Measurements from ENCODE around the gene HSPA4L.

HSPA4L gene

GRCh38 chr4:127809173-127809800 lies 27.2 kb downstream of the HSPA4L start:
- DNase-seq (ENCODE audit: low read depth): no peak
- no peak overlapping the region for H3K4me3 ChIP-seq (ENCODE audit: low read depth, low read length)
- TF ChIP-seq CTCF (IDR thresholded peaks at IDR 0.05; ENCODE audit: low read depth, low read length, missing control alignments): peak; percentile 7

- H3K4me3 ChIP-seq (ENCODE audit: low read depth, low read length): no peak overlapping the region
- no peak for TF ChIP-seq CTCF (IDR thresholded peaks at IDR 0.05; ENCODE audit: low read depth, low read length, missing control alignments)
- no peak for DNase-seq (ENCODE audit: low read depth)
These were observed 28.4 kb downstream of the HSPA4L start for GRCh38 chr4:127810551-127810950.

- no peak for TF ChIP-seq CTCF (IDR thresholded peaks at IDR 0.05; ENCODE audit: low read depth, low read length, missing control alignments)
- H3K4me3 ChIP-seq (ENCODE audit: low read depth, low read length): no peak overlapping the region
- no peak for DNase-seq (ENCODE audit: low read depth)
These were observed 40.3 kb downstream of the HSPA4L start for GRCh38 chr4:127822430-127822829.

DNA sequence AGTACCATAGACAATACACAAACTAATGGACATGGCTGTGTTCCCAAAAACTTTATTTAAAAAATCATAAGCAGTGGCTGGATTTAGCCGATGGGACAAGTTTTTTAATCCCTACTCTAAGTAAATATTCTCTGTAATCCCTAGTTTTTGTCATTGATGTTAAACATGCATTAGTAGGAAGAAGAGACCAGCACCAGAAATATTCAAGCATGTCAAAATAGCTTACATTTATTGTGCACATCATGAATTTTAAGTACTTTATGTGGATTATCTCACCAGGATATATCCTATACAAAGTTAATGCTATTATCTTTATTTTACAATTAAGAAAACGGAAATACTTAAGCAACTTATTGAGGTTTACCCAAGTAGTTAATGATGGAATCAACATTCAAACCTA lies 46.0 kb downstream of the HSPA4L start:
- no peak for DNase-seq (ENCODE audit: low read depth)
- H3K4me3 ChIP-seq (ENCODE audit: low read depth, low read length): no peak overlapping the region
- TF ChIP-seq CTCF (IDR thresholded peaks at IDR 0.05; ENCODE audit: low read depth, low read length, missing control alignments): no peak

DNA sequence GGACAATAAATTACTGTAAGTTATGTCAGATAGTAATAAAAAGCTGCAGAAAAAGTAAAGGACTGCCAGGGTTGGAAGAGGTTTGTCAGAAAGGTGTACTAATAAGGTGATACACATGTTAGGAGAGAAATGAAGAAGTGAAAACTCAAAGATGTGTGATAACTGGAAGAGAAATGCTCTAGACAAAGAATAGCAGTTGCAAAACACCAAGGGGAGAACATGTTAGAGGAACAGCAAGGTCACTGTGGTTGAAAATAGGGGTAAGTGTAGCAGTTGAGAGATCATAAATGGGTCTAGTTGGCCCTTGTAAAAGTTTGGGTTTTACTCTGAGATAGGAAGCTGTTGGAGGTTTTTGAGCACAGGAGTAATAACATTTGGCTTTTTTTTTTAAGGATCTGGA lies 46.9 kb downstream of the HSPA4L start:
- no peak overlapping the region for H3K4me3 ChIP-seq (ENCODE audit: low read depth, low read length)
- TF ChIP-seq CTCF (IDR thresholded peaks at IDR 0.05; ENCODE audit: low read depth, low read length, missing control alignments): no peak
- peak; percentile 62 for DNase-seq (ENCODE audit: low read depth)

DNA sequence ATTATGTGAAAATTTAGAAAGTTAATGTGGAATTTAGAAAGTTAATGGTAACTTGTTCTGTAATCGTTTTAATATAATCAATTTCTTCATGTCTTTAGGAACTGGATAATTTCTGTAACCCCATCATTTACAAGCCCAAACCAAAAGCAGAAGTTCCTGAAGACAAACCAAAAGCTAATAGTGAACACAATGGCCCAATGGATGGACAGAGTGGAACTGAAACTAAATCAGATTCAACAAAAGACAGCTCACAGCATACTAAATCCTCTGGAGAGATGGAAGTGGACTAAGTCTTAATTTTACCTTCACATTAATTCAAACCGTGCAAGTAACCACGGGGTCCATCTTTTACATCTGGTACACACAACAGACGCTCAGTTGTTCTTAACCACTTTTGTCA lies 50.5 kb downstream of the HSPA4L start:
- DNase-seq (ENCODE audit: low read depth): peak; percentile 35
- TF ChIP-seq CTCF (IDR thresholded peaks at IDR 0.05; ENCODE audit: low read depth, low read length, missing control alignments): no peak
- no peak overlapping the region for H3K4me3 ChIP-seq (ENCODE audit: low read depth, low read length)
